GM21367 (cell line): ENCODE data around the gene NAT16.
"Not testable (repeated sequence)": the region's sequence is repeated elsewhere in the genome, so short reads cannot be mapped to it uniquely, and the experiment has no call there.

Experiments
- ATAC-seq: cut with Tn5 transposase; IDR thresholded peaks from one replicate; pipeline ENCODE4 v1.9.1; 2021; ENCODE audit not compliant: unreplicated experiment

Gene NAT16

GRCh38 chr7:101202603-101202918 lies 22.5 kb upstream of the NAT16 start:
- ATAC-seq = no peak

DNA sequence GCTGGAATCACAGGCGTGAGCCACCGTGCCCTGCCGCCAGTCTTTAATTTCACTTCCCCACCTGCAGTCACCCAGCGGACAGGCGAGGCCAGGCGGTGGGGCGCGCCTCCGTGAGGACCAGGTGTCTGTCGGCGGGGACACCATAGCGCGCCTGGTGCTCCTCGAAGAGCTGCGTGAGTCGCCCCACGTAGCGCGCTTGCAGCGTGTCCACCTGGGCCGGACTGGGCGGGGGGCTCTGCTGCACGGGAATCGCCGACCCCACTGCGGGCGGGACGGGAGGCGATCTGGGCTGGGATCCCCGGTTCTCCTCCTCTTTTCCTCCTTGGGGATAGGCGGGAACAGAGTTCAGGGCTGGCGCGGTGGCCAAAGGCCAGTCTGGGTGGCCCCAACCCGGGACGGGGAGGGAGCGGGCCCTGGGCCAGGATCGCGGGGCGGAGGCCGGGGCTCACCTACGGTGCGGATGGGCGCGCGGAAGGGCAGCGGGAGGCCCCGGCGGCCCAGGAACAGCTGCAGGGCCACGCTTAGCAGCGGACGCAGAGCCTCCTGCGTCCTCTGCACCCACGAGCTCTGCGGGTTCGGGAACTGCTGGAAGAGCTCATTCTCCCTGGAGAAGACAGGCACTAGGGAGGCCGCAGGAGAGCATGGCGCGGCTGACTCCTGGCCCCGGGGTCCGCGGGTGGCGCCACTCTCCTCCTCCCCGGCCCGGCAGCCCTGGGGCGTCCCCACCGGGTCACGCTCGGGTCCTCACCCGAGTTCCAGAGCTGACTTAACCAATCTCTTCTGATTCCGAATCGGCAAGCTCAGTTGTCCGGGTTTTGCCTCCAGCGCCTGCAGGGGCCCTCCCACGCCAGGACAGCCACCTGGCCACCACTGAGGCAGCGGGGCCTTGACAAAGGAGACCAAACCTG lies 21.9 kb upstream of the NAT16 start:
- ATAC-seq = no peak

DNA sequence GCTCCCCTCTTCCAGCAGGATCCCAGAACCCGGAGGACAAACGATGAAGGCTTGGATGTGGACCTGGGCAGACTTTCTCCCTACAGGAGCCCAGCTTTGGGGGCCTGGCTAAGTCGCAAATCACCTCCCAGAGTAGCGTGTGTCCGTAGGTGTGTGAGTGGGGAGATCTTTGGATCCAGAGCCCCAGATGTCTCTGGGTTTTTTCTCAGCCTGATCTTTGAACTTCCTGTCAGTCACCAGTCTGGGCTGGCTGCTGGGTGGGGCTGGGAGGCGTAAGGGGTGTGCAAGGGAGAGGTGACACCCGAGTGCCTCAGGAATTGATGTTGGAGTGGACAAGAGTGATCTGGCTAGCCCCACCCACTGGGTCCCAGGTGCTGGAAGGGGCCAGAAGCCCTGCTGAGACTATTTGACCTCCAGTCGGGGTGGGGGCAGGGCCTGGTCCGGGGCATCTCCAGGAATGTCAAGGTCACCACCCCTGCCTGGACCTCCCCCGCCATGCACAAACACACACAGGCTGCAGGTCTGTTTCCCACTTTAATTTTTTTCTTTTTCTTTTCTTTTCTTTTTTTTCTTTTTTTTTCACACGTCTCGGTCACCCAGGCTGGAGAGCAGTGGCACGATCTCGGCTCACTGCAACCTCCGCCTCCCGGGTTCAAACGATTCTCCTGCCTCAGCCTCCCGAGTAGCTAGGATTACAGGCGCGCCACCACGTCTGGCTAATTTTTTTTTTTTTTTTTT lies 20.9 kb upstream of the NAT16 start, which contains the start of gene MOGAT3:
TSS of gene MOGAT3 (minus strand) at position 175 of the 738 bp plus-strand sequence. CDS start 182 bp downstream, outside the sequence.
- ATAC-seq = no peak

DNA sequence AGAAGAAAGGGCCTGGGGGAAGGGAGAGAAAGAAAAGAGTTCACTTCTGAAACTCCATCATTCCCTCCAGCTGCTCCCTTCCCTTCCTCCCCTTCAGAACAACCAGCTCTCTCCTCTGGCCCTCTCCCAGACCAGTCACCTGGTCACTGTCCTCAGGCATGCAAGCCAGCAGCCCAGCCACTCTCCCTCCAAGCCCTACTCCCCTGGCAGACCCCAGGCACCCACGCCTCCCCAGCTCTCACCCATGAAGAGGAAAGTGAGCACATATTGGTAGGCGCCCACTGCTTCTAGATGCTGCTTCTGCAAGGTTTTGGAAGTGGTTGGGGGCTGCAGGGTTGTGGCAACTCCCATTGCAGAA lies 20.4 kb upstream of the NAT16 start:
- no peak for ATAC-seq

GRCh38 chr7:101199522-101199921 lies 19.4 kb upstream of the NAT16 start:
- not testable (repeated sequence) for ATAC-seq

DNA sequence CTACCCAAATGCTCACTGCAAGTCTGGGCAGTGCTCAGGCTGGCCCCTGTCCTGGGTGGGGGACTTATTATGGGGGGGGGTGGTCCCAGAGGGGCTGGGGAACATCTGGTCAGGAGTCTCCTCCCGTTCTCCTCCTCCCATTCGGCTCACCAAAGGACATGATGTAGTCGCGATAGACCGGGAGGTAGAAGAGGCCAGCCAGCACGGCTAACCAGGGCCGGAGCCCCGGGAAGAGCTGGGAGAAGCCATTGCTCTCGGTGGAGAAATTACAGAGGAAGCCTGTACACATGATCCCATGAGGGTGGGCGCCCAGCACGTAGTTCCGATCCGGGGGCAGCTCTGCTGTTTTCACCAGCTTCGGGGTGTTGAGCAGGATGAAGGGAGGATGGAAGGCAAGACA lies 18.4 kb upstream of the NAT16 start:
- ATAC-seq = no peak

- ATAC-seq = no peak
Measured at GRCh38 chr7:101197991-101198390, 17.9 kb upstream of the NAT16 start.

DNA sequence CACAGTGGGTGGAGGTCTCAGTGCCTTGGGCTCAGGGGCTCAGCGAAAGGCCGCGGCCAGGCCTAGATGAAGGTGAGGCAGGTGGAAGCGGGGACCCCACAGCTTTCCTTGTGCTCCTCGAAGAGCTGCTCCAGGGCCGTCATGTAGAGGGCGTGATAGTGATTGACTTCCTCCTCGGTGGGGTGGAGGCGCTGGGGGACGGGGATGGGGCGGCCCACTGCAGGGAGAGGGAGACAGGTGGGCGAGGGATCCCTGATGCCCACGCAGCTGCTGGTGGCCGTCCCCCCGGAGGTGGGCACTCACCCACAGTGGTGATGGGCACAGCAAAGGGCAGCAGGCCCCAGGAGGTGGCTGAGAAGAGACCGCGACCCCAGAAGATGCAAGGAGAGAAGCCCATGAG lies 15.8 kb upstream of the NAT16 start:
- ATAC-seq = no peak

DNA sequence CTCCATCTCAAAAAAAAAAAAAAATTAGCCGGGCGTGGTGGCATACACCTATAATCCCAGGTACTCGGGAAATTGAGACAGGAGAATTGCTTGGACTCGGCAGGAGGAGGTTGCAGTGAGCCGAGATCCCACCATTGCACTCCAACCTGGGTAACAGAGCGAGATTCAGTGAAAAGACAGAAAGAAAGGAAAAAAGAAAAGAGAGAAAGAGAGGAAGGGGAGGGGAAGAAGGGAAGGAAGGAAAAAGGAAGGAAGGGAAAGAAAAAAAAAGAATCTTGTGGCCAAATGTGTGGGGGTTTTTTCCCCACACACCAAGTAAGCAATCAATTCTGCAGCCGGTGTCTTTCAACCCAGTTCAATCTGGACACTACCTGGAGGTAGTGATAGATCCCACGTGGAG lies 9.0 kb upstream of the NAT16 start:
- no peak for ATAC-seq

DNA sequence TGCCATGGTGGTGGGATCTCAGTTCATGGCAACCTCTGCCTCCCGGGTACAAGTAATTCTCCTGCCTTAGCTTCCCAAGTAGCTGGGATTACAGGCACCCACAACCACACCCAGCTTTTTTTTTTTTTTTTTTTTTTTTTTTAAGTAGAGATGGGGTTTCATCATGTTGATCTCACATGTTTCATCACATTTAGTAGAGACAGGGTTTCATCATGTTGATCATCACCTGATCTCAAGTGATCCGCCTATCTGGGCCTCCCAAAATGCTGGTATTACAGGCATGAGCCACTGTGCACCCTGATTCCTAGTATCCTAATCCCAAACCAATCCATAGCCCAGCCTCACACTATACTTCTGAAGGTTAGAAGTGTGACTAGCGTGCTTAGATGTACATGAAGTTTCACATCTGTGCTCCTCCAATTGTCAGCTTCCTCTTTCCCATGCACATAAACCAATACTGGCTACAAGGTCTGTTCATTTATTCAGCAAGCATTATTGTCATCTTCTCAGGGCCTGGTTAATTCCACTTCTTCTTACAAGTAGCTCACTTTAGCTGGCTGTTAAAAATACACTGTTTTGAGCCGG lies 6.8 kb upstream of the NAT16 start:
- ATAC-seq = no peak

- no peak for ATAC-seq
Measured at GRCh38 chr7:101186194-101186593, 6.1 kb upstream of the NAT16 start.

DNA sequence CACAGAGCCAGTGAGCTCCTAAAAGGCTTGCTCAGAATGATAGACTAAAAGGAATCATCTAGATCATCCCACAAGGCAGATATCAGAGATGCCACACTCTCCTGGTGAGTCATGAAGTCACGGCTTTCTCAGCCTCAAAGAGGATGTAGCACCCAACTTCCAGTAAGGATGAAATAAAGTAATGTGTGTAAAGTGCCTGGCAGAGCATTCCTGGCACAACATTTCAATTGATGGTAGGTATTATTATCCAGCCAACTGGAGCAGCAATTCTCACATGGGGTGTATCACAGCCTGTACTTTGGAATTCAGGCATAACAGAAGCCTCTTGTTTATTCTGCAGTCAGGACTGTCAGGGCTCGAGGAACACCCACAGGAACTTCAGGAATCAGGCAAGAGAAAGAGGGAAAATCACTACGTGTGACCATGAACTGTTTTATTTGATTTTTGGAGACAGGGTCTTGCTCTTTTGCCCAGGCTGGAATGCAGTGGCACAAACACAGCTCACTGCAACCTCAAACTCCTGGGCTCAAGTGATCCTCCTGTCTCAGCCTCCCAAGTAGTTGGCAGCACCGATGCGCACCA lies 5.3 kb upstream of the NAT16 start:
- ATAC-seq = no peak

DNA sequence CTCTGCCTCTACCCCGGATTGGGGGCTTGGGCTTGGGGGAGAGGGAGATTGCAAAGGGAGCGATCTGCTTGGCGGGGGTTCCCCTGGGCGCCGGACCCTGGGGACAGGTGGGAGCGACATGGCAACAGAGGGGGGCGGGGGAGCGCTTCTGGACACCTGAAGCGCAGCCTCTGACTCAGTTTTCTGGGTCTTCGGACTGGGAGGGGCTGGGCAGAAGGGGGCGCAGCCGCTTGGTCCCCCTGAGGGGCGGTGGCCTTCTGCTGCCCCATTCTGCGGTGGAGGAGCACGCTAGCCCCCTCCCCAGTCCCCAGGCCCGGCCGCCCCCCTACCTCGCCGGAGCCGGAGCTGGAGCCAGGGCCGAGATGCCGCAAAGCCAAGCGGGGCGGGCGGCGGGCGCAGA lies 380 bp downstream of the NAT16 start:
- ATAC-seq = no peak

DNA sequence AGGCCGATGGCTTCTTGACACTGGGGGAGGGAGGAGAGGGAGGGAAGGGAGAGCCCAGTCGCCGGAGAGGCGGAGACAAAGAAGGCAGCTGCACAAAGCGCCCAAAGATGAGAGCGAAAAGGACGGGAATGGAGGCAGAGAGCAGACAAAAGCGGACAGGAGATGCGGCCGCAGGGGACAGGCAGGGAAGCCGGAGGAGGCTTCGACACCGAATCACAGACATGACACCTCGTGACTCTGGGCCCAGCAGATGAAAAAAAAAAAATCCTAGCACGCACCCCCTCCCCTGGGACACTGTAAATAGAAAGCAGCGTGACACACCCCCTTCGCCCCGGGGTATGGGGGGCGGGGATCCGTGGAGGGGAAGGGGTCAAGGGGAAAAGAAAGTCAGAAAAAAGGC lies 976 bp downstream of the NAT16 start:
- ATAC-seq = no peak

GRCh38 chr7:101177644-101178043 lies 2.4 kb downstream of the NAT16 start:
- no peak for ATAC-seq

DNA sequence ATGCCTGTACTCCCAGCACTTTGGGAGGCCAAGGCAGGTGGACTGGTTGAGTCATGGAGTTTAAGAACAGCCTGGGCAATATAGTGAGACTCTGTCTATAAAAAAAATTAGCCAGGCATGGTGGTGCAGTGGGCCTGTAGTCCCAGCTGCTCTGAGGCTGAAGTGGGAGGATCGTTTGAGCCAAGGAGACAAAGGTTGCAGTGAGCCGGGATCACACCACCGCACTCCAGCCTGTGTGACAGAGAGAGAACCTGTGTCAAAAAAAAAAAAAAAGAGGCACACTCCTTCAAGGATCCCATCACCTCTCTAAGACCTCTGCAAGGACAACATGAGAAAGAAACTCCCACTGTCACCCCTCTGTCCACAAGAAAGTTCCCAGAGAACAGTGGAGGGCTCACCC lies 4.4 kb downstream of the NAT16 start:
- ATAC-seq = no peak

- ATAC-seq = no peak
Measured at GRCh38 chr7:101174322-101174854, 5.7 kb downstream of the NAT16 start.

GRCh38 chr7:101173752-101174244 lies 6.3 kb downstream of the NAT16 start:
- ATAC-seq = no peak

GRCh38 chr7:101172854-101173751 lies 7.0 kb downstream of the NAT16 start:
- ATAC-seq = no peak
